Left lung (tissue), 10 donors: Measurements from ENCODE around the gene TMSB4X. TPM values are rescaled to one million over a fixed set of nuclear protein-coding genes. Genes with fewer than 3 reads are reported as not detected.
A peak's percentile ranks its signal among the peaks of the same experiment; 100 is the strongest.

Experiments
- ATAC-seq: fragments of 200-7000 bp; cut with Tn5 transposase; one replicate; pipeline ENCODE4 v1.9.1; 2020; ENCODE audit warnings: moderate library complexity
- DNase-seq, 4 donors: peaks; one replicate each; pipeline ENCODE4 v3.0.0-alpha.2; 2013 to 2020
- H3K27ac ChIP-seq, 2 donors: fragments of 200-600 bp; sonication (generic) in 1 of 2; one replicate each; pipeline versions ENCODE4 v1.5.0 to v1.8.0; 2020 to 2021
- H3K27me3 ChIP-seq, 2 donors: fragments of 200-600 bp; sonication (generic) in 1 of 2; one replicate each; pipeline versions ENCODE4 v1.5.0 to v1.8.0; 2020 to 2021
- H3K36me3 ChIP-seq, 2 donors: fragments of 200-600 bp; sonication (generic) in 1 of 2; one replicate each; pipeline versions ENCODE4 v1.5.0 to v1.8.0; 2020 to 2021
- H3K4me1 ChIP-seq, 2 donors: fragments of 200-600 bp; one replicate each; pipeline ENCODE4 v1.8.0; 2021
- H3K4me3 ChIP-seq, 2 donors: fragments of 200-600 bp; sonication (generic) in 1 of 2; one replicate each; pipeline versions ENCODE4 v1.5.0 to v1.8.0; 2020 to 2021; ENCODE audit warnings: mild to moderate bottlenecking in 1 of 2
- H3K9me3 ChIP-seq, 2 donors: fragments of 200-600 bp; sonication (generic) in 1 of 2; one replicate each; pipeline versions ENCODE4 v1.5.0 to v1.8.0; 2020 to 2021
- CTCF ChIP-seq, 2 donors: fragments of 200-600 bp; sonication (generic) in 1 of 2; IDR thresholded peaks; one replicate each; pipeline versions ENCODE4 v1.5.0 to v1.8.0; 2021; ENCODE audit warnings: antibody characterized with exemption in 2 of 2
- intact Hi-C, 2 donors: fragments of 100-400 bp; cut with DNase I; formaldehyde crosslinking; loops; one replicate each; pipeline versions ENCODE4 v1.11.2 to v1.14.2; 2022
- polyA plus RNA-seq, 6 donors: library from polyadenylated mRNA; unstranded; fragments of 120-200 nt; gene quantifications; one replicate each; pipeline ENCODE4 v1.2.1, GENCODE V29; 2013; ENCODE audit not compliant: insufficient read length in 6 of 6
- total RNA-seq, 2 donors: library from RNA; stranded (reverse); fragmentation: NEBNext Ultra II Directional; extraction: Animal tissue kit (Norgen Biotek cat#: 25700); gene quantifications; one replicate each; pipeline ENCODE4 v1.2.1, GENCODE V29; 2021
- donor health status: DM: no; HTN: yes; CAD: no.
- donor health status: DM: no; HTN: no; CAD: no.

TMSB4X gene
- total and polyA plus RNA-seq, 8 donors = 3,301 to 4,791 (median 3,530) TPM

DNA sequence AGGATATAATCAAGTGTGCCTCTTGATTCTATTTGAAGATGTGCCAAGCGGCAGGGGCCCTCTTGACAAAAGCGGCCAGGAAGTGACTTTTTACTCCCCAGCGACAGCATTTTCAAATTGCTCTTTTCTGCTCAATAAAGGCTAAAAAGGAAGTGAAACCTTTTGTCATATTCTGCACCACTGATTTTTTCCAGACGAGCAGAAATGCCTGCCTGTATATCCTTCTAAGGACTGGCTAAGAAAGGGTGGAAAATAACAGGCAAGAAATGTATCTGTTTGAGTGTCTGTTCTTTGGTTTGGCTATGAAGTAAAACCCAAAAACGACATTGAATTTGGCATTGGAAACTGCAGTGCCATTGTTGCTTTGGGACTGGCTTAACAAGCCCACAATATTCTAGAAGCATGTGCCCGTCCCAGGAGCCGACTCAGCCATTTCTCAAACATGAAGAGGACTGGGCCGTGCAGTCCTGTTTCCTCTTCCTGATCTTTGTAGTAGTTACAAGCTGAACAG lies 25.4 kb downstream of the TMSB4X start:
- H3K4me3 ChIP-seq = no peak overlapping the region
- no peak for DNase-seq
- H3K9me3 ChIP-seq = no peaks in the 10 kb centered on the region
- intact Hi-C loops = no loop called here
- no peak for TF ChIP-seq CTCF (IDR thresholded peaks at IDR 0.05)
- peak overlapping the region; percentile 62 to 80 for H3K27ac ChIP-seq
- H3K36me3 ChIP-seq = no peaks in the 10 kb centered on the region
- H3K4me1 ChIP-seq = peaks cover 7 to 49% of the 10 kb centered on the region in 2 donors
- H3K27me3 ChIP-seq = no peaks in the 10 kb centered on the region
- ATAC-seq = peak; percentile 44

DNA sequence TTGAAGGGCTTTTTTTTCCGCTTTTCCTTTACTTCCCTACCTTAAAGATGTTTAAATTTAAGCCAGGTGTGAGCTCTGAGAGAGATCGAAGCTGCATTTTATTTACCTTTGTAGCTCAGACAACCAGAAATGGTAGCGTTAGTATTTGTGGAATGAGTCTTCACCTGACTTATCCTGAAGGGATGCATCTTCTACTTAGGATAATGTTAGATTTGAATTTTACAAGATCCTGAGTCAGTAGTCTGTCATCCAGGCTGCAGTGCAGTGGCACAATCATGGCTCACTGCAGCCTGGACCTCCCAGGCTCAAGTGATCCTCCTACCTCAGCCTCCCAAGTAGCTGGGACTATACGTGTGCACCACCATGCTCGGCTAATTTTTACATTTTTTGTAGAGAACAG lies 26.2 kb downstream of the TMSB4X start:
- intact Hi-C loops = no loop called here
- no peak for ATAC-seq
- no peaks in the 10 kb centered on the region for H3K27me3 ChIP-seq
- H3K4me3 ChIP-seq = no peak overlapping the region
- no peak for TF ChIP-seq CTCF (IDR thresholded peaks at IDR 0.05)
- H3K9me3 ChIP-seq = no peaks in the 10 kb centered on the region
- no peak for DNase-seq
- peaks cover 7 to 49% of the 10 kb centered on the region in 2 donors for H3K4me1 ChIP-seq
- no peaks in the 10 kb centered on the region for H3K36me3 ChIP-seq
- peak overlapping the region in 1 of 2 donors; percentile 80 for H3K27ac ChIP-seq

- H3K4me1 ChIP-seq = peaks cover 7 to 58% of the 10 kb centered on the region in 2 donors
- no peak overlapping the region for H3K27ac ChIP-seq
- no peaks in the 10 kb centered on the region for H3K36me3 ChIP-seq
- no peak for DNase-seq
- no peak for ATAC-seq
- intact Hi-C loops = no loop called here
- H3K9me3 ChIP-seq = no peaks in the 10 kb centered on the region
- TF ChIP-seq CTCF (IDR thresholded peaks at IDR 0.05) = no peak
- H3K4me3 ChIP-seq = no peak overlapping the region
- H3K27me3 ChIP-seq = no peaks in the 10 kb centered on the region
These were observed 27.2 kb downstream of the TMSB4X start for GRCh38 chrX:13001961-13002671.

GRCh38 chrX:13005661-13006473 lies 31.0 kb downstream of the TMSB4X start:
- ATAC-seq (no peak), DNase-seq (no peak)
- Histone ChIP-seq H3K36me3 (no peaks in the 10 kb centered on the region), H3K27ac (peak overlapping the region in 1 of 2 donors; percentile 53), H3K4me3 (no peak overlapping the region), H3K27me3 (no peaks in the 10 kb centered on the region), H3K4me1 (peaks cover 8 to 39% of the 10 kb centered on the region in 2 donors), H3K9me3 (no peaks in the 10 kb centered on the region)
- no peak for TF ChIP-seq CTCF (IDR thresholded peaks at IDR 0.05)
- intact Hi-C loops = no loop called here
